Small intestine (tissue), 4 donors: ENCODE results near the gene CRB1. TPM values are rescaled to one million over a fixed set of nuclear protein-coding genes. Genes with fewer than 3 reads are reported as not detected.

Source experiments
- polyA plus RNA-seq, 4 donors: library from polyadenylated mRNA; stranded (reverse) in 3 of 4; unstranded in 1 of 4; fragments of 200-250 nt in 3 of 4; fragments of 120-200 nt in 1 of 4; gene quantifications; one replicate each; pipeline versions ENCODE4 v1.2.1 to v1.2.3, GENCODE V29; 2013
- donor health status: healthy with polysubstance abuse.
- donor health status: Bipolar disorder and iron deficiency.
- donor health status: healthy.

CRB1 gene
- polyA plus RNA-seq, 4 donors = 0.06 to 0.10 TPM; not detected in 2

Other genes starting within 250 kb of the CRB1 start
- gene F13B, start 201.0 kb upstream of the CRB1 start, polyA plus RNA-seq = 1 to 10 TPM in 2 of 4 donors, under 1 TPM in 2; 0.24 to 1.6 (median 1.0) TPM
- 10 to 100 TPM in 1 of 4 donors, 1 to 10 TPM in 1, under 1 TPM in 2; 0.27 to 10.5 (median 4.0) TPM for gene ASPM, start 121.6 kb upstream of the CRB1 start, polyA plus RNA-seq
- 10 to 100 TPM in 1 of 4 donors, 1 to 10 TPM in 3; 1.1 to 17.4 (median 2.5) TPM for gene ZBTB41, start 67.0 kb upstream of the CRB1 start, polyA plus RNA-seq